Body of pancreas (tissue), 4 donors: ENCODE data around the gene PRKG1. TPM values are rescaled to one million over a fixed set of nuclear protein-coding genes. Genes with fewer than 3 reads are reported as not detected.

ENCODE experiments used
- ATAC-seq: fragments of 150-250 bp; one replicate; pipeline ENCODE4 v1.9.1; 2016
- DNase-seq, 4 donors: peaks; one replicate each; pipeline ENCODE4 v3.0.0-alpha.2; 2019
- H3K27ac ChIP-seq, 4 donors: fragments of 200-600 bp; sonication (generic); 1 replicate in 3 of 4; 2 replicates in 1 of 4; pipeline versions ENCODE4 v1.5.1 to v1.6.1; 2016 to 2019; ENCODE audit warnings: mild to moderate bottlenecking in 1 of 4, mixed read lengths in 1 of 4, moderate library complexity in 1 of 4
- H3K27me3 ChIP-seq, 2 donors: fragments of 200-600 bp; sonication (generic); one replicate each; pipeline ENCODE4 v1.6.0; 2016; ENCODE audit warnings: mild to moderate bottlenecking in 1 of 2
- H3K36me3 ChIP-seq, 2 donors: fragments of 200-600 bp; sonication (generic); replicated peaks in 1 of 2; 2 replicates each; pipeline ENCODE4 v1.5.1; 2016; ENCODE audit warnings: low read depth in 2 of 2; ENCODE audit not compliant: insufficient read depth in 1 of 2
- H3K4me1 ChIP-seq: fragments of 200-600 bp; sonication (generic); one replicate; pipeline ENCODE4 v1.6.0; 2016
- H3K4me3 ChIP-seq, 2 donors: fragments of 200-600 bp; sonication (generic); 1 replicate in 1 of 2; 2 replicates in 1 of 2; pipeline ENCODE4 v1.5.1; 2016 to 2019
- H3K9me3 ChIP-seq, 3 donors: fragments of 200-600 bp; sonication (generic); 1 replicate in 2 of 3; 2 replicates in 1 of 3; pipeline ENCODE4 v1.5.1; 2016
- POLR2A ChIP-seq, 3 donors: fragments of 450-650 bp; IDR thresholded peaks; one replicate each; pipeline ENCODE4 v1.6.1; 2016; ENCODE audit warnings: antibody characterized with exemption in 3 of 3, mild to moderate bottlenecking in 2 of 3
- WGBS, 2 donors: methylation state at CpG; one replicate each; pipeline ENCODE4 v1.1.5; 2017; 5-methylcytosine and 5-hydroxymethylcytosine counted together
- intact Hi-C: fragments of 100-400 bp; cut with DNase I; formaldehyde crosslinking; loops from one replicate; pipeline ENCODE4 v1.15.1; 2023
- total RNA-seq, 2 donors: library from RNA; depleted of rRNA; stranded (reverse); fragments of >200 nt; gene quantifications; one replicate each; pipeline ENCODE4 v1.1.0, GENCODE V29; 2016
- TF ChIP-seq, protein P1 (sequence below), 7 experiments: fragments of 450-650 bp in 4 of 7; fragments of 200-600 bp in 3 of 7; sonication (generic) in 3 of 7; IDR thresholded peaks; one replicate each; pipeline ENCODE4 v1.5.1; 2016 to 2019; ENCODE audit warnings: antibody characterized with exemption in 7 of 7

The PRKG1 gene
- total RNA-seq, 2 donors from 2014 or later: 14.2 to 18.9 TPM

- H3K36me3 ChIP-seq: peaks cover 0 to 5% of the 10 kb centered on the region in 2 donors
- DNase-seq: no peak
- ATAC-seq: no peak
- H3K9me3 ChIP-seq: no peaks in the 10 kb centered on the region
- H3K4me1 ChIP-seq: no peaks in the 10 kb centered on the region
- no peak overlapping the region for H3K27ac ChIP-seq
- TF ChIP-seq POLR2A (IDR thresholded peaks at IDR 0.05): no peak
- TF ChIP-seq, protein P1, sequence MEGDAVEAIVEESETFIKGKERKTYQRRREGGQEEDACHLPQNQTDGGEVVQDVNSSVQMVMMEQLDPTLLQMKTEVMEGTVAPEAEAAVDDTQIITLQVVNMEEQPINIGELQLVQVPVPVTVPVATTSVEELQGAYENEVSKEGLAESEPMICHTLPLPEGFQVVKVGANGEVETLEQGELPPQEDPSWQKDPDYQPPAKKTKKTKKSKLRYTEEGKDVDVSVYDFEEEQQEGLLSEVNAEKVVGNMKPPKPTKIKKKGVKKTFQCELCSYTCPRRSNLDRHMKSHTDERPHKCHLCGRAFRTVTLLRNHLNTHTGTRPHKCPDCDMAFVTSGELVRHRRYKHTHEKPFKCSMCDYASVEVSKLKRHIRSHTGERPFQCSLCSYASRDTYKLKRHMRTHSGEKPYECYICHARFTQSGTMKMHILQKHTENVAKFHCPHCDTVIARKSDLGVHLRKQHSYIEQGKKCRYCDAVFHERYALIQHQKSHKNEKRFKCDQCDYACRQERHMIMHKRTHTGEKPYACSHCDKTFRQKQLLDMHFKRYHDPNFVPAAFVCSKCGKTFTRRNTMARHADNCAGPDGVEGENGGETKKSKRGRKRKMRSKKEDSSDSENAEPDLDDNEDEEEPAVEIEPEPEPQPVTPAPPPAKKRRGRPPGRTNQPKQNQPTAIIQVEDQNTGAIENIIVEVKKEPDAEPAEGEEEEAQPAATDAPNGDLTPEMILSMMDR (IDR thresholded peaks at IDR 0.05): no peak
- intact Hi-C loops: no loop called here
- no peaks in the 10 kb centered on the region for H3K27me3 ChIP-seq
- no peak overlapping the region for H3K4me3 ChIP-seq
These were observed 102.8 kb downstream of the PRKG1 start for GRCh38 chr10:51176976-51177695.

DNA sequence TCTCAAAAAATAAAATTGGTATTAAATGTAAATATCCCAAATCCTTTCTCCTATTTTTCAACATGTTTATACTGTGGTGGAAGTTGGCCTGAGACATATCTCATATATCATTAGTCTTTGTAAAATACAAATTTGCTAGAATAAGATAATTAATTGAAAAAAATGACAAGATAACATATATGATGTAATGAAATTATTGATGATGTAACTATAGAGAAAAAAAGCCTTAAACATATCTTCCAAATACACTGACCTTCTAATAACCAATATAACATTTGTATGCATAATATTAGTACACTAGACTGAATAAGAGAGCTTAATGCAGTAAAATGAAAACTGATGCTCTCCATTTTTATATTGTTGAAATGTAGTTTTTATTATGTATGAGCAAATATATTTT, 104.3 kb downstream of the PRKG1 start:
- no peaks in the 10 kb centered on the region for H3K4me1 ChIP-seq
- no peaks in the 10 kb centered on the region for H3K27me3 ChIP-seq
- no peak overlapping the region for H3K4me3 ChIP-seq
- peaks cover 0 to 5% of the 10 kb centered on the region in 2 donors for H3K36me3 ChIP-seq
- no peaks in the 10 kb centered on the region for H3K9me3 ChIP-seq
- ATAC-seq (no peak), DNase-seq (no peak)
- intact Hi-C loops: no loop called here
- no peak overlapping the region for H3K27ac ChIP-seq
- TF ChIP-seq POLR2A (IDR thresholded peaks at IDR 0.05): no peak
- TF ChIP-seq, protein P1 (IDR thresholded peaks at IDR 0.05): no peak

DNA sequence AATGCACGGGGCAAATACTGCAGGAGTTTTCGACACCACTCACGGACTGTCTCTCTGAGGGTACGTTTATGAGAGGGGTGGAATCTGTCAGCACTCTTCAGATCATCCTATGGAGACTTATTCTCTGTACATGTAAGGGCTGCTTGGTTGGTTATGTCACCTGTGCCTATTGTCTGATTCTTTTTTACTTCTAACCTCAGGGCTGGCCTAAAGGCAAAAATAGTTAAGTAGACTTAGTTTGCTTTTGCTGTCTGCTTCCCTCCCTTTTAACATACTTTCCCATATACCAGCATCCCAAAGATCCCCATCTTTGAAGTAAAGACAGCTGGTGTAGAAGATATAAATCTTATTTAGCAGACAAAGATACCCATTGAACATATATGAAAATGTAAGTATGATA, 105.9 kb downstream of the PRKG1 start:
- Histone ChIP-seq H3K27ac (no peak overlapping the region), H3K4me3 (no peak overlapping the region), H3K9me3 (no peaks in the 10 kb centered on the region), H3K27me3 (no peaks in the 10 kb centered on the region), H3K4me1 (no peaks in the 10 kb centered on the region), H3K36me3 (no peaks in the 10 kb centered on the region)
- intact Hi-C loops: no loop called here
- WGBS, 2 donors: 88 to 90% methylated on average over 4 of the region's 4 CpGs
- ATAC-seq (no peak), DNase-seq (no peak)
- no peak for TF ChIP-seq POLR2A (IDR thresholded peaks at IDR 0.05)
- TF ChIP-seq, protein P1 (IDR thresholded peaks at IDR 0.05): no peak

DNA sequence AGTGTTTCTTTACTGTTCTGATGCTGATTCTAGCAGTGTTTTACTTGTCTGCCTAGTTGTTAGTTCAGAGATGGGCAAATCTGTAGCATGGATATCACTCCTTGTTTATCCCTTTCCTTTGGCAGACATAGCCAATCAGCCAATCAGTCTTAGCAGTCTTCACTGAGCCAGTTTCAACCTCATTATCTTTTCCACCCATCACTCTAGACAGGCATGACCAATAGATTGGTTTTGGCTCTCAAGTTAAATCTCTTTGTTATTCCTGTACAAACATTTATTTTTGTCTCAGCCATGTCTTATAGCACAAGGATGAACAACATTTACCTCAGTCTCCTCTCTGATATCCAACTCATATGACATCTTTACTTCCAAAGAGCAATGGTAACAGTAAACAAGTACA, 109.5 kb downstream of the PRKG1 start:
- ATAC-seq (no peak), DNase-seq (no peak)
- Histone ChIP-seq H3K27me3 (no peaks in the 10 kb centered on the region), H3K4me3 (no peak overlapping the region), H3K36me3 (no peaks in the 10 kb centered on the region), H3K4me1 (no peaks in the 10 kb centered on the region), H3K27ac (no peak overlapping the region), H3K9me3 (no peaks in the 10 kb centered on the region)
- TF ChIP-seq POLR2A (IDR thresholded peaks at IDR 0.05): no peak
- TF ChIP-seq, protein P1 (IDR thresholded peaks at IDR 0.05): no peak
- intact Hi-C loops: no loop called here

- ATAC-seq: no peak
- Histone ChIP-seq H3K4me1 (no peaks in the 10 kb centered on the region), H3K4me3 (no peak overlapping the region), H3K9me3 (no peaks in the 10 kb centered on the region), H3K27ac (no peak overlapping the region), H3K36me3 (no peaks in the 10 kb centered on the region), H3K27me3 (no peaks in the 10 kb centered on the region)
- TF ChIP-seq, protein P1 (IDR thresholded peaks at IDR 0.05): no peak
- no peak for TF ChIP-seq POLR2A (IDR thresholded peaks at IDR 0.05)
- DNase-seq: no peak
- WGBS, 2 donors: 92 to 94% methylated on average over 2 of the region's 2 CpGs
- intact Hi-C loops: no loop called here
These were observed 112.1 kb downstream of the PRKG1 start for GRCh38 chr10:51186361-51186760.
